Measurements from ENCODE around the gene GCK. TPM values are rescaled to one million over a fixed set of nuclear protein-coding genes. Genes with fewer than 3 reads are reported as not detected.

GCK gene
- total and polyA plus RNA-seq, 2 experiments from 2014 or later: 1.7 to 2.5 TPM

DNA sequence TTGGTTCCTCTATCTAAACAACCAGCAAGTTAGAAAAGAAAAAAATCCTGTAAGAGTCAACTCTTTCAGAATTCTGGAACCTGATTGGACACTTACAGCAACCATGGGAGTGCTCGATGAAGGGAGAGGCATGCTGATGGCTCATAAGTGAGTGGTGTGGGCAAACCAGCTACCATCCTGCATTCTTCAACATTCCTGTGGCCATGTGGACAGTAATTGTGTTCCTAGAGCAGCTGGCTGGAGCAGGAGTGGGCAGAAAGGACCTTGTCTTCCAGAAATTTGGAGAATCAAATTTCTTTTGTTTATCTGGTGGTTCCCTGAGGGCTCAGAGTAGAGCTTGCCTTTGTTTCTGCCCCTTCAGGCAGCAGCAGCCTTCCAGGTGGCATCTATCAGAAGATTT is 25.6 kb downstream of the GCK start:
- H2AFZ ChIP-seq: no peak overlapping the region
- no peak overlapping the region for H3K4me3 ChIP-seq
- H3K4me1 ChIP-seq (ENCODE audit: insufficient read depth): no peaks in the 10 kb centered on the region
- H3K9me2 ChIP-seq (replicated peaks; ENCODE audit: insufficient read depth): no peaks in the 10 kb centered on the region
- H4K20me1 ChIP-seq (ENCODE audit: insufficient read depth, poor library complexity, severe bottlenecking): no peaks in the 10 kb centered on the region
- no peaks in the 10 kb centered on the region for H3K79me2 ChIP-seq
- H3K4me2 ChIP-seq: no peak overlapping the region
- no peak for TF ChIP-seq EZH2 (IDR thresholded peaks at IDR 0.05; ENCODE audit: borderline replicate concordance)
- TF ChIP-seq EZH2phosphoT487 (IDR thresholded peaks at IDR 0.05; ENCODE audit: low read depth, severe bottlenecking, unreplicated experiment): no peak
- TF ChIP-seq, protein P1, sequence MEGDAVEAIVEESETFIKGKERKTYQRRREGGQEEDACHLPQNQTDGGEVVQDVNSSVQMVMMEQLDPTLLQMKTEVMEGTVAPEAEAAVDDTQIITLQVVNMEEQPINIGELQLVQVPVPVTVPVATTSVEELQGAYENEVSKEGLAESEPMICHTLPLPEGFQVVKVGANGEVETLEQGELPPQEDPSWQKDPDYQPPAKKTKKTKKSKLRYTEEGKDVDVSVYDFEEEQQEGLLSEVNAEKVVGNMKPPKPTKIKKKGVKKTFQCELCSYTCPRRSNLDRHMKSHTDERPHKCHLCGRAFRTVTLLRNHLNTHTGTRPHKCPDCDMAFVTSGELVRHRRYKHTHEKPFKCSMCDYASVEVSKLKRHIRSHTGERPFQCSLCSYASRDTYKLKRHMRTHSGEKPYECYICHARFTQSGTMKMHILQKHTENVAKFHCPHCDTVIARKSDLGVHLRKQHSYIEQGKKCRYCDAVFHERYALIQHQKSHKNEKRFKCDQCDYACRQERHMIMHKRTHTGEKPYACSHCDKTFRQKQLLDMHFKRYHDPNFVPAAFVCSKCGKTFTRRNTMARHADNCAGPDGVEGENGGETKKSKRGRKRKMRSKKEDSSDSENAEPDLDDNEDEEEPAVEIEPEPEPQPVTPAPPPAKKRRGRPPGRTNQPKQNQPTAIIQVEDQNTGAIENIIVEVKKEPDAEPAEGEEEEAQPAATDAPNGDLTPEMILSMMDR (IDR thresholded peaks at IDR 0.05; ENCODE audit: poor library complexity): no peak
- WGBS (ENCODE audit: low lambda C conversion rate, missing lambda C conversion rate): 53% methylated on average over 1 of the region's 1 CpG
- H3K27ac ChIP-seq: no peak overlapping the region
- H3K27me3 ChIP-seq: no peaks in the 10 kb centered on the region
- H3K36me3 ChIP-seq (replicated peaks; ENCODE audit: insufficient read depth, low read depth): no peaks in the 10 kb centered on the region
- H3K9me3 ChIP-seq (ENCODE audit: low read depth): no peaks in the 10 kb centered on the region
- DNase-seq (ENCODE audit: low spot score): no peak

DNA sequence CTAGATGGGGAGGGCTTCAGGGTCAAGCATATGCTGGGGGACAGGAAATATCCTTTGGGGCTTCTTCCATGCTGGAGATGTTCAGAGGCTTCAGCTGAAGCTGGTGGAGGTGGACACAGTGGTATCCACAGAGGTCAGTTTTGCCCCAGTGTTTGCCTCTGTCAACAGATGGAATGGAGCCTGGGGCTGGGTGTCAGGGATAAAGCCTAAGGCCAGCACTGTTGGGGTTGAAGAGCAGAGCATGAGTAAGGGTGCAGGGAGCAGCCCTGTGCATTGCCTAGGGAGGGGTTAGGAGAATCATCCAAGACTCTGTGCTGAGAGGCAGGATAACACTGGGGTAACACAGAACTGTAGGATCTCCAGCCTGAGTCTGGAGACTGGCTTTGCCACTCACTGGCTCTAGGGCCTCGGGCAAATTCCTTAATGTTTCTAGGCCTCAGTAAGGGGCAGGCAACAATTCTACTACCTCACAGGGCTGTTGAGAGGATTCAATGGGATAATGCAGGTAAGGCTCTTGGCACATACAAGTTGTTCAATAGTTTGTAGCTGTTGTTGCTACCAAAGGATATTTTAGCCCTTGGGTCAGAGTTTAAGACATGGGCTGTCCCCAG is 26.3 kb downstream of the GCK start:
- no peak overlapping the region for H2AFZ ChIP-seq
- no peak overlapping the region for H3K4me2 ChIP-seq
- no peaks in the 10 kb centered on the region for H3K27me3 ChIP-seq
- H3K4me3 ChIP-seq: no peak overlapping the region
- TF ChIP-seq EZH2 (IDR thresholded peaks at IDR 0.05; ENCODE audit: borderline replicate concordance) (no peak), EZH2phosphoT487 (IDR thresholded peaks at IDR 0.05; ENCODE audit: low read depth, severe bottlenecking, unreplicated experiment) (no peak)
- TF ChIP-seq, protein P1 (IDR thresholded peaks at IDR 0.05; ENCODE audit: poor library complexity): no peak
- 62% methylated on average over 1 of the region's 1 CpG for WGBS (ENCODE audit: low lambda C conversion rate, missing lambda C conversion rate)
- no peaks in the 10 kb centered on the region for H3K36me3 ChIP-seq (replicated peaks; ENCODE audit: insufficient read depth, low read depth)
- no peaks in the 10 kb centered on the region for H3K4me1 ChIP-seq (ENCODE audit: insufficient read depth)
- H3K9me3 ChIP-seq (ENCODE audit: low read depth): no peaks in the 10 kb centered on the region
- H3K9me2 ChIP-seq (replicated peaks; ENCODE audit: insufficient read depth): no peaks in the 10 kb centered on the region
- no peak overlapping the region for H3K27ac ChIP-seq
- H4K20me1 ChIP-seq (ENCODE audit: insufficient read depth, poor library complexity, severe bottlenecking): no peaks in the 10 kb centered on the region
- H3K79me2 ChIP-seq: no peaks in the 10 kb centered on the region
- DNase-seq (ENCODE audit: low spot score): no peak

DNA sequence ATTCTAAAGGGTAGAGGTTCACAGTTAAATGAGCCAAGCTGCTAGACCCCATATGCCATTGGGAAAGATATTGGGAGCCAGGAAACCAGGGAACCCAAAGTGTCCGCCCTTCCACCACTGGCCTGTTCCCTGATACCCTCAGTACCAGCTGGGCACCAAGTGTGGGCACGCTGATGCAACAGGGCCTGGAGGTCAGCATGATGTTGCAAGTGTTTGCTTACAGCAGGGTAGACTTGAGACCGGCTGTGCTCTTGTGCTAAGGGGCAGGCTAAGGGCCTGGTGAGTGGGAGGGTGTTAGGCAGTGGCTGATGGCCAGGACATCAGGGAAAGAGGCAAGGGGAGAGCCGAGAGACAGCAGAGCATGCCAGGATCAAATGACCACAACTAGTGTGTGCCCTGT is 27.1 kb downstream of the GCK start:
- no peaks in the 10 kb centered on the region for H3K9me2 ChIP-seq (replicated peaks; ENCODE audit: insufficient read depth)
- H3K9me3 ChIP-seq (ENCODE audit: low read depth): no peaks in the 10 kb centered on the region
- H3K79me2 ChIP-seq: no peaks in the 10 kb centered on the region
- no peaks in the 10 kb centered on the region for H3K36me3 ChIP-seq (replicated peaks; ENCODE audit: insufficient read depth, low read depth)
- no peaks in the 10 kb centered on the region for H4K20me1 ChIP-seq (ENCODE audit: insufficient read depth, poor library complexity, severe bottlenecking)
- no peak overlapping the region for H3K4me2 ChIP-seq
- no peak for DNase-seq (ENCODE audit: low spot score)
- no peaks in the 10 kb centered on the region for H3K27me3 ChIP-seq
- no peak overlapping the region for H3K4me3 ChIP-seq
- whole genome bisulfite sequencing (ENCODE audit: low lambda C conversion rate, missing lambda C conversion rate): 92% methylated on average over 4 of the region's 4 CpGs
- TF ChIP-seq EZH2phosphoT487 (IDR thresholded peaks at IDR 0.05; ENCODE audit: low read depth, severe bottlenecking, unreplicated experiment) (no peak), EZH2 (IDR thresholded peaks at IDR 0.05; ENCODE audit: borderline replicate concordance) (no peak)
- TF ChIP-seq, protein P1 (IDR thresholded peaks at IDR 0.05; ENCODE audit: poor library complexity): no peak
- no peak overlapping the region for H3K27ac ChIP-seq
- no peaks in the 10 kb centered on the region for H3K4me1 ChIP-seq (ENCODE audit: insufficient read depth)
- H2AFZ ChIP-seq: no peak overlapping the region
